T-helper 9 cell (primary cell): ENCODE data around the gene DACT2.

Experiments
- DNase-seq: peaks from one replicate; pipeline ENCODE4 v3.0.0-alpha.2; 2020

Gene DACT2

DNA sequence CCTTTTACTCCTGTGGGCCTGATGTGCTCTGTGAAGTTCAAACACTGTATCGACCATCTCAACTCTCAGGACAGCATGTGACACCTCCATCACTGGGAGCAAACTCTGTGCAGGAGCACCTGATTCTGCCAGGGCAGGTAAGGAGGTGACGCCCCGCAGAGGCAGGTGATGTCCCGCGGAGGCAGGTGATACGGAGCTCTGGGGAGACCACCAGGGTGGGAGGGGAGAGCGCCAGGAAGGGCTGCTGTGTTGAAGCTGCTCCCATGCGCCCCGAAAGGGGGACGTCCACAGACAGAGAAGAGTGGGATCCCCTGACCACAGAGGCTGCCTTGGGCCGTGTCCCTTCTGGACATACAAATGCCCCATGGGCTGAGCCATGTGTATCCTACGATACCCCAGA, 58.3 kb downstream of the DACT2 start:
- no peak for DNase-seq

GRCh38 chr6:168260420-168260987, 59.1 kb downstream of the DACT2 start:
- DNase-seq: no peak

- no peak for DNase-seq
Measured at GRCh38 chr6:168258795-168259194, 60.8 kb downstream of the DACT2 start.

DNA sequence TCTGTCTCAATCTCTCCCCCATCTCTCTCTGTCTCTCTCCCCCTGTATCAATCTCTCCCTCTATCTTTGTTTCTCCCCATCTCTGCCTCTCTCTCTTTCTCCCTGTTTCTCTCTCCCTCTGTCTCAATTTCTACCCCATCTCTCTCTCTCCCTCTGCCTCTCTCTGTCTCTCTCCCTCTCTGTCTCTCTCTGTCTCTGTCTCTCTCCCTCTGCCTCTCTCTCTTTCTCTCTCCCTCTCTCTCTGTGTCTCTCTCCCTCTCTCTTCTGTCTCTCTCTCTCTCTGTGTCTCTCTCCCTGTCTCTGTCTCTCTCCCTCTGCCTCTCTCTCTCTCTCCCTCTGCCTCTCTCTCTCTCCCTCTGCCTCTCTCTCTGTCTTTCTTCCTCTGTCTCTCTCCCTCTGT, 62.6 kb downstream of the DACT2 start:
- no peak for DNase-seq
